Kidney glomerular epithelial cell (primary cell): ENCODE results near the gene MKLN1.

Source experiments
- DNase-seq: peaks from one replicate; lab custom pipeline; 2025; lab: John Stamatoyannopoulos, UW

MKLN1 gene

DNA sequence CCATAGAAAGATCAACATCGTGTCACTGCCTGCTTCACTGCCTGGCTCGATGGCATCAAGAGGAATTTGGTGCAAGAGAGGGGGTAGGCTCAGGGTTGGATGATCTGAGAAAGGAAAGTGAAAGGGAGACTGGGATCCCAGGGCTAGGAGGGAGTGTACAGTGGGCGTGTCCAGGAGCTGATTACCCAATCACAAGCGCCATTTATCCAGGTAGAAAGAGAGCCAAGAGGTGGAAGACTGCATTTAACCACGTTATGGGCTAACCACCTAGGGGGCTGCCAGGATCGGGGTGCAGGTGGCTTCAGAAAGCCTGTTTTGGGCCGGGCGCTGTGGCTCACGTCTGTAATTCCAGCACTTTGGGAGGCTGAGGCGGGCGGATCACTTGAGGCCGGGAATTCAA, 218.4 kb downstream of the MKLN1 start:
- DNase-seq, result no peak
